Kidney epithelial cell (primary cell): ENCODE measurements around the gene CHMP6. TPM values are rescaled to one million over a fixed set of nuclear protein-coding genes. Genes with fewer than 3 reads are reported as not detected.

ENCODE experiments used
- DNase-seq: peaks from one replicate; pipeline ENCODE4 v3.0.0-alpha.2; 2010; ENCODE audit warnings: low read depth
- H3K27me3 ChIP-seq: 2 replicates; pipeline ENCODE4 v1.6.0; 2011; ENCODE audit warnings: low read length; ENCODE audit not compliant: control insufficient read depth, insufficient read depth
- H3K36me3 ChIP-seq: 2 replicates; pipeline ENCODE4 v1.5.1; 2011; ENCODE audit warnings: low read length; ENCODE audit not compliant: control insufficient read depth, insufficient read depth
- H3K4me3 ChIP-seq: 2 replicates; pipeline ENCODE4 v1.5.1; 2011; ENCODE audit warnings: low read depth, mild to moderate bottlenecking, control low read depth, low read length
- total RNA-seq: library from RNA; depleted of rRNA; stranded (reverse); fragments of >200 nt; gene quantifications from 2 replicates; pipeline ENCODE4 v1.2.3, GENCODE V29; 2015
- TF ChIP-seq, protein P1 (sequence below): IDR thresholded peaks from 2 replicates; pipeline ENCODE4 v1.5.1; 2011; ENCODE audit warnings: mild to moderate bottlenecking, moderate library complexity, low read length, control low read depth, inconsistent platforms; ENCODE audit not compliant: insufficient read depth, poor library complexity, severe bottlenecking

Gene CHMP6
- total RNA-seq, 1 donor from 2014 or later = 26.6 TPM

DNA sequence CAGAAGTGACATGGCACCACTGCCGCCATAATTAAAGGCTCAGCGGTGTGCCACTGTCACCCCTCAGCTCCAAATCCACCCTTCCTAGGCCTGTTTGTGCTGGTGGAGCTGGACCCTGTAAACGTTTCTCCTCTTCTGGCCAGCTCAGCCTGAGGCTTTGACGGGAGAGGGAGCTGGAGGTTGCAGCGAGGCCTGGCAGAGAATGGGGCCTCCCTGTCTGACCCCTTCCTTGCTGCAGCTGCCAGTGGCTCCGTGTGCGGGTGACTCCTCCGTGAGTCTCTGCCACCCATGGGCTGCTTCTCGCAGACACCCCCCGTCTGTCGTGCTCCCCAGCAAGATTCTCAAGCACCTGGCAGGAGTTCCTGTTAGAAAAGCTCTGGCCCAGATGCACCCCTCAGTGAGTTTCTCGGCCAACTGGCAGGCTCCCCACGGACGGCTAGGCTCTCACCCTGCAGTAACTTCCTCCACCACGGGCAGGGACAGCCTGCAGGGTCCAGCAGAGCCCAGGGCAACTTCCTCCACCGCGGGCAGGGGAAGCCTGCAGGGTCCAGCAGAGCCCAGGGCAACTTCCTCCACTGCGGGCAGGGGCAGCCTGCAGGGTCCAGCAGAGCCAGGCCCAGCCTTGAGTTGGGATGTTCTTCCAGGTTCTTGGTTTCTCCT is 4.7 kb upstream of the CHMP6 start:
- no peak for DNase-seq
- Histone ChIP-seq H3K27me3 (peaks cover 17% of the 10 kb centered on the region), H3K4me3 (no peak overlapping the region), H3K36me3 (no peaks in the 10 kb centered on the region)
- TF ChIP-seq, protein P1, sequence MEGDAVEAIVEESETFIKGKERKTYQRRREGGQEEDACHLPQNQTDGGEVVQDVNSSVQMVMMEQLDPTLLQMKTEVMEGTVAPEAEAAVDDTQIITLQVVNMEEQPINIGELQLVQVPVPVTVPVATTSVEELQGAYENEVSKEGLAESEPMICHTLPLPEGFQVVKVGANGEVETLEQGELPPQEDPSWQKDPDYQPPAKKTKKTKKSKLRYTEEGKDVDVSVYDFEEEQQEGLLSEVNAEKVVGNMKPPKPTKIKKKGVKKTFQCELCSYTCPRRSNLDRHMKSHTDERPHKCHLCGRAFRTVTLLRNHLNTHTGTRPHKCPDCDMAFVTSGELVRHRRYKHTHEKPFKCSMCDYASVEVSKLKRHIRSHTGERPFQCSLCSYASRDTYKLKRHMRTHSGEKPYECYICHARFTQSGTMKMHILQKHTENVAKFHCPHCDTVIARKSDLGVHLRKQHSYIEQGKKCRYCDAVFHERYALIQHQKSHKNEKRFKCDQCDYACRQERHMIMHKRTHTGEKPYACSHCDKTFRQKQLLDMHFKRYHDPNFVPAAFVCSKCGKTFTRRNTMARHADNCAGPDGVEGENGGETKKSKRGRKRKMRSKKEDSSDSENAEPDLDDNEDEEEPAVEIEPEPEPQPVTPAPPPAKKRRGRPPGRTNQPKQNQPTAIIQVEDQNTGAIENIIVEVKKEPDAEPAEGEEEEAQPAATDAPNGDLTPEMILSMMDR = no peak

DNA sequence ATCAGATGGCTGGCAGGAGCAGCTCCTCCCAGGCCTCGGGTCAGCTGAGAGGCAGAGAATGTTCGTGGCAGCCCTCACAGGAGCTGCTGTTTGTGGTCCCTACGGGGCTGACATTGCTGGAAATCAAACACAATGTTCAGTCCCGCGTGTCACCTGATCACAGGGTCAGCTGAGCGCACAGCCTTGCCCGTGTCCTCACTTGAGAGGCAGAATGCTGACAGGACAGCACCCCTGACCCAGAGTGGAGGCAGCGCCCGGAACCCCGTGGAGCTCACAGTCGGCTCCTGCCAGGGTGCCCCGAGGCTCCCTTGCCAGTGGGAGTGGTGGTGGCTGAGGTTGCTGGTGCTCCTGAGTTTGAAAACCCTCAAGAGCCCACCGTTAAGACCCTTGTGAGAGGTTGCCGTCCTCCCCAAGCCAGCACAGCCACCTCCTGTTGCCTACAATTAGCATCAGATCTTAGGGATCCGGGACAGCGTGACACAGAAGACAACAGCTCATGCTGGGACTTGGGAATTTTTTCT is 3.6 kb upstream of the CHMP6 start:
- TF ChIP-seq, protein P1 = no peak
- DNase-seq = no peak
- Histone ChIP-seq H3K4me3 (no peak overlapping the region), H3K27me3 (peaks cover 9% of the 10 kb centered on the region), H3K36me3 (no peaks in the 10 kb centered on the region)

DNA sequence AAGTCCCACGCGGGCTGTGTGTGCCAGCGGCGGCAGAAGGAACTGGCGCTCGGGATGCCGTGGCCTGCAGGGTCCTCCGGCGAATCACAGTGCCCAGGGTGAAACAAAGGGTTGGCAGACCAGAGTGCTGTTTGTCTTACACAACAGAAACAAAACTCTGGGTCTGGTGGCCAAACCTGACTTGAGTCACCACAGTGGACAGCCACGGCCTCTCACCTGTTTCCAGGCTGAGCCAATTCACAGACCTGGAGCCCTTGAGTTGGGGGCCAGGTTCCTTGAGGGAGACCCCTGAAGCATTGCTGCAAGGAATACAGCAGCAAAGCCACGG is 2.1 kb upstream of the CHMP6 start:
- H3K4me3 ChIP-seq = no peak overlapping the region
- H3K36me3 ChIP-seq = no peaks in the 10 kb centered on the region
- TF ChIP-seq, protein P1 = no peak
- peaks cover 7% of the 10 kb centered on the region for H3K27me3 ChIP-seq
- no peak for DNase-seq

DNA sequence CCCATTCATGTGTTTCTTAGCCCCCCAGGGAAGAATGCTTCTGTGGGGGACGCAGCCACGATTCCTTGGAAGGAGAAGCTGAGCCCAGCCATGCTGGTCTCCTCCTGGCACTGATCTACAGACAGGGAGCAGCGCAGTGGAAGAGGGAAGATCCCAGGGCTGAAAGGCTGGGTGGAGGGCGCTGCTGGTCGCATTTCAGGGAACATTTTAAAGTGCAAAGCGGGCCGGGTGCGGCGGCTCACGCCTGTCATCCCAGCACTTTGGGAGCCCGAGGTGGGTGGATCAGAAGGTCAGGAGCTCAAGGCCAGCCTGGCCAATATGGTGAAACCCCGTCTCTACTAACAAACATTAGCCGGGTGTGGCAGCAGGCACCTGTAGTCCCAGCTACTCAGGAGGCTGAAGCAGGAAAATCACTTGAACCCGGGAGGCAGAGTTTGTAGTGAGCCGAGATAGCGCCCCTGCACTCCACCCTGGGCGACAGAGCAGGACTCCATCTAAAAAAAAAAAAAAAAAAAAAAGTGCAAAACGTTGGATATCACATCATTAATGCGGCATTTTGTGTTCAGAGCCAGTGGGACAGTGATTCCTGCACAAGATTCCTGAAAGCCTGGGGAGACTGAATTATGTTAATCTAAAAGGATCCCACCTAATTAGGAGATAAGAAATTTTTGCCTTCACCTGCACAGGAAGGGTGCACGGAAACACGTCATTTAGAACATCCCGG is 558 bp upstream of the CHMP6 start:
- TF ChIP-seq, protein P1 = no peak
- H3K36me3 ChIP-seq = peaks cover 2% of the 10 kb centered on the region
- peak overlapping the region; percentile 59 for H3K4me3 ChIP-seq
- H3K27me3 ChIP-seq = peaks cover 7% of the 10 kb centered on the region
- no peak for DNase-seq

DNA sequence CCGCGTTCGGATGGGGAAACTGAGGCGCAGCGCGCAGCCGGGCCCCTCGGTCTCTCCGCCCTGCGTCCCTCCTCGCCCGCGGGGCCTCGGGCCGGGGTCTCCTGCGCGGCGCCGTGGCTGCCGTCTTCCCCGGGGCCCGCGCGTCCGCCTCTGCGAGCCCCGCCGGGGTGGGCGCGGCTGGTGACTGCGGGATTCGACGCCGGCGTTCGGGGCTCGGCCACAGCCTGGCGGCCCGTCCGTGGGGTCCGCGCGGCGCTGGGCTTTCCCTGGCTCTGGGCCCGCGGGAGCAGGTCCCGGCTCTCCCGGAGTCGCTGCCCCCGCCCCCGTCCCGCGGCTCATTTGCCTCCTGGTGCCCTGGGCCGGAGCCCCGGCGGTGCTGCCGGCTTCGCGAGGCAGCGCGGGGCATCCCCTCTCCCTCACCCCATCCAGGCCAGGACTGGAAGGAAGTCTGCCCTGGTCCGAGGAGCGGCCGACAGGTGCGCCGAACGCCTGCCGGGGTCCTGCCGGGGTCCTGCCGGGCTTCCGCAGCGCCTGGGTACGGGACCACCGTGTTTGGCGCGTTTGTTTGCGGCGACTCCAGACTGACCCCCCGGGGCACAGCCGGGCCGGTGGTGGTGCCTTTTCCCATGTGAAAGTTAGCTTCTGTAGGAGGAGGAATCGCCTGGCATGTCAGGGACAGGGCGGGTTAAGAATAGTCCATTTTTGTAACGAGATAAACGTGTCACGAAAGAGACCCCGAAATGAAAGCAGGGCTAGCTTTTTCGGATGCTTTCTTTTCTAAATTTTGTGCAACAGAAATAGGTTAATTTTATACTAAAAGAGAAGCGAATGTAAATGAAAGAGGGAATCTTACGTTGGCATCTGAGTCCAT is 671 bp downstream of the CHMP6 start:
- H3K36me3 ChIP-seq = peaks cover 2% of the 10 kb centered on the region
- no peak for DNase-seq
- peaks cover 4% of the 10 kb centered on the region for H3K27me3 ChIP-seq
- peak overlapping the region; percentile 59 for H3K4me3 ChIP-seq
- TF ChIP-seq, protein P1 = no peak
